Urothelium cell line (cell line): ENCODE measurements around the gene WDR12.
"Not testable (repeated sequence)": the region's sequence is repeated elsewhere in the genome, so short reads cannot be mapped to it uniquely, and the experiment has no call there.

Source experiments
- DNase-seq: peaks from one replicate; pipeline ENCODE4 v3.0.0; 2011; ENCODE audit warnings: low spot score, mixed read lengths
- FAIRE-seq: peaks from 2 replicates; lab custom pipeline; 2011; peaks lifted over from hg19 to GRCh38; lab: Jason Lieb, UNC

The WDR12 gene

DNA sequence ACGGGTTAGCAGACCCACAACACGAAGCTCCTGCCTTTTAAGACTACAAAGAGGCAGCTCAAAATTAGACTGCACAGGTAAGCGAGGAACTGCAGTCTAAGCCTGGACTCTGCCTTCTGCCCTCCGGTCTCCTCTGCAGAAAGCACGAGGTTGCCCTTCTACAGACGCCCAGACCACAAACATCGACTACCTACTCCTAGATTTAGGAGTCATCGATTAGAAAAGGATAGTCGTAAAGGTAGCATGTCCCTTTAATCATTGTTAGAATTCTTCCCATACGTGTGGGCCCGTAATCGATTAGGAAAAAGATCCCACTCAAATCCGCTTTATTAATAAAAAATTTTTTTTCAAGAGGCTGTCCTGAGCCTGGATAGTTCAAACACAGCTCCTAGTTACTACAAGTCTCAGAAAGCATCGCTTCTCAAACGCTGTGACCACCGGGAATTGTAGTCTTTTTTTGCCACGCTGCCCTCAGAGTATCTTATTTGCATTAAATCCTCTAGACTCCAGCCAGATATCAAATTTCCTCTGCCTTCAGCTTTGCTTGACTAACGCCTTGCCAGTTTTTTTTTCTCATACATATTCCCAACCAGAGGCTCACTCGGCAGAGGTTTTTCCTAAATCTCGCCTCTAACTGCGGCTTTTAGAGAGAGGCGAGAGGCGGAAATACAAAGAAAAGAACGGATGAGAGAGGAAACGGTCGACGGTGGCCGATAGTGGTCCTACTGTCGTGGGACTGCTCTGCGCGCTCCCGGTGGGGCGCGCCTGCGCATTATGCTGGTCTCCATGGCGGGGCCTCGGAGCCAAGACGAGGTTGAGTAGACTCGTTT, at the start of gene WDR12, which contains the start of gene CARF:
WDR12 (minus strand) TSS at position 162 of the 830 bp plus-strand sequence. CDS start 197 bp downstream, outside the sequence.
CARF (plus strand) TSS at position 764 of the 830 bp plus-strand sequence. CDS start 29,628 bp downstream, outside the sequence.
- FAIRE-seq (no peak), DNase-seq (peak; percentile 91)

DNA sequence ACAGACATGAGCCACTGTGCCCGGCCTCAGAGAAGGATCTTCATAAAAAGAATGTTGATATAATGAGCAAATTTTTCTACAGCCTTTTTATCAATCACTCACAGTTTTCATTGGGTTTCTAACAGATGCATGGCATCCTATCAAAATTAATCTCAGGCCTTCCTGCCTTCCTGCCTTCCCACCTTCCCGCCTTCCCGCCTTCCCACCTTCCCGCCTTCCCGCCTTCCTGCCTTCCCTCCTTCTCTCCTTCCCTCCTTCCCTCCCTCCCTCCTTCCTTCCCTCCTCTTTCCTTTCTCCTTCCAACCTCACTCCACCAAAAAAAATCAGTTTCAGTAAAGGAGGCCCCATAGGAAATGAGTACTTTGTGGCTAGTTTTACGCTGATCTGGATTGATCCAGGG, 49.1 kb upstream of the WDR12 start:
- FAIRE-seq = no peak
- no peak for DNase-seq

DNA sequence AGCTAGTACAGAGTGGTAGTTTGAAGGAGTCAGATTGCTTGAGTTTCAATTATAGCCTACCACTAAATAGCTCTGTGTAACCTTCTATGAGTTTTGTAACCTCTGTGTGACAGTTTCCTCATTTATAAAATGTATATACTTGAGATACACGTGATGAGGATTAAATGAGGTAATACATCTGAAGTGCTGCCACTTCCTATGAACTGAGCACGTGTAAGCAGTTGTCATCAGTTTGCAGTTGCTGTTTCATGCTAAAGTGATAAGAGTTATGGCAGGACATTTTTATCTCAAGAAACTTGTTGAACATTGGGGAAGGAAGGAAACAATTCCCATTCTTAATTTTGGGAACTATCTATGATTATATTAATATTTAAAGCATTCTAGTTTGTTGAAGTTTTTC, 39.1 kb upstream of the WDR12 start:
- no peak for DNase-seq
- no peak for FAIRE-seq

DNA sequence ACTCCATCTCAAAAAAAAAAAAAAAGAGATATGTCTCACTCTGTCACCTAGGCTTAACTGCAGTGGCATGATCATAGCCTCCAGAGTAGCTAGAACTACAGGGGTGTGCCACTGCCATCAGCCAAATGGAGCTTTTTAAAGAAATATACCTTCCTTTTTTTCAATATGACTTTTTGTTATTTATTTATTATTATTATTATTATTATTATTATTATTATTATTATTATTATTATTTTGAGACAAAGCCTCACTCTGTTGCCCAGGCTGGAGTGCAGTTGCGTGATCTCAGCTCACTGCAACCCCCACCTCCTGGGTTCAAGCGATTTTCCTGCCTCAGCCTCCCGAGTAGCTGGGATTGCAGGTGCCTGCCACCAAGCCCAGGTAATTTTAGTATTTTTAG, 37.9 kb upstream of the WDR12 start:
- DNase-seq, FAIRE-seq: not testable (repeated sequence)

DNA sequence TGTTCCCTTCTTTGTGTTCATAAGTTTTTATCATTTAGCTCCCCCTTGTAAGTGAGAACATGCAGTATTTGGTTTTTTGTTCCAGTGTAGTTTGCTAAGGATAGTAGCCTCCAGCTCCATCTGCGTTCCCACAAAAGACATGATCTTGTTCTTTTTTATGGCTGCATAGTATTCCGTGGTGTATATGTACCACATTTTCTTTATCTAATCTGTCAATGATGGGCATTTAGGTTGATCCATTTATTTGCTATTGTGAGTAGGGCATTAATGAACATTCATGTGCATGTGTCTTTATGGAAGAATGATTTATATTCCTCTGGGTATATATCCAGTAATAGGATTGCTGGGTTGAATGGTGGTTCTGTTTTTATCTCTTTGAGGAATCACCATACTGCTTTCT, 34.0 kb upstream of the WDR12 start:
- no peak for FAIRE-seq
- DNase-seq = no peak

DNA sequence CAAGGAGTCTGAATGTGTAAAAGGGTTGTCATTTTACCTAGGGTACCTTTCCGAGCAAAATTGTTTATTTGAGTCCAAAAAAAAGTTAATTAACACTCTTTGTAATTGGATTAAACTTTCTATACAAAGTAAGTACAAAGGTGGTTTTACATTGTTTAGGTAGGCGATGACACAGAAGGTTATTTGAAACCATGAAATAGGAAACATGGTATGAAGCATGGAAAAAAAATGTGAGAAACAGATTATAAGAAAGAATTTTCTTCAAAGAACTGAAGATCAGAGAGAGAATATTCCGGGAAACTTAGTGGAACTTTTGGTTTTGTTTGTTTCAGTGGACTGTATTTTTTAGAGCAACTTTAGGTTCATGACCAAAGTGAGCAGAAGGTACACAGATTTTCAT, 33.3 kb upstream of the WDR12 start:
- DNase-seq = no peak
- FAIRE-seq = no peak

DNA sequence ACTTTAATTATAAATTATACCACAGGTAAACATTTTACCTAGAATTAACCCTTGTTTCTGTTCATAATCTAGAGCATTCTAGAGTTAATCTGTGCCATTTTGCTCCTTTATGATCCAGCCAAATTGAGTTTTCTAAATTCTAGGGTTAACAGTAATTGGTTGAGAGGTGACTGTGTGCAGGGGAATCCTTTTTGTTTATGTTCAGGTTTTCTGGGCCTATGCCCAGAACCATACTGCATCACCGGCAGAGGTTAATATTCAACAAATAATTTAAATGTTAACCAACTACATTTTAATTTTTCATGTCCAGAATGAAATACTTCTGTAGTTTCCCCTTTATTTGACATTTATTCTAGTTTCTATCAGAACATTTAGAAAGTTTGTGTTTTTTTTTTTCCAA, 32.9 kb upstream of the WDR12 start:
- FAIRE-seq = no peak
- no peak for DNase-seq

DNA sequence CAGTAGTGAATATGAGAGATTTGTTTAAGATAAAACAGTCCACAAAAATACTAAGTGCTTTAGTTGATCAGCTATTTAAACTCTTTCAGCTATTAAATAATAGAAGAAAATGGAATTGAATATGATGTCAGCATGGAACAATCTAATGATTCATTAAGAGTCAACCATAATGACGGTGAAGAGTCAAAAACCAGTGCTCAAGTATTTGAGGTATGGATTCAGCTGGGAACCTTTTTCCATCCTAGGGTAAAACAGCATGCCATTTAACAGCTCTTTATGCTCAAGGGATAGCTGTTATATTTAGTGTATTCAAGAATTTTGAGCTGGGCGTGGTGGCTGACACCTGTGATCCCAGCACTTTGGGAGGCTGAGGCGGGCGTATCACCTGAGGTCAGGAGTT, 30.3 kb upstream of the WDR12 start:
- DNase-seq (no peak), FAIRE-seq (no peak)

DNA sequence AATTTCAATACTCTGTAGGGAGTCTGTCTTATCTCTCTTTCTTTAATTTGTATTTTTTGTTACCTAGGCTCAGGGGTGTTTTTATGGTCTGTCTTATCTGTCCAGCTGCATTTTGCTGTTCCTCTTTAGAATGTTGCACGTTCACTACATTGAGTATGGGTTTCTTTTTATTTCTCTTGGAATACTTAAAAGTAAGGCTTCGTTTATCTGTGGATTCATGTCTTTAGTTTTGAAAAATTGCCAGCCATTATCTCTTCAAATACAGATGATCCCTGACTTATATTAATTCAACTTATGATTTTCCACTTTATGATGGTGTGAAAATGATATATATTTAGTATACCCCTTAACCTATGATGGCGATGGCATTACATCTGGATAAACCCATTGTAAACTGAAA, 27.5 kb upstream of the WDR12 start:
- DNase-seq (no peak), FAIRE-seq (no peak)

DNA sequence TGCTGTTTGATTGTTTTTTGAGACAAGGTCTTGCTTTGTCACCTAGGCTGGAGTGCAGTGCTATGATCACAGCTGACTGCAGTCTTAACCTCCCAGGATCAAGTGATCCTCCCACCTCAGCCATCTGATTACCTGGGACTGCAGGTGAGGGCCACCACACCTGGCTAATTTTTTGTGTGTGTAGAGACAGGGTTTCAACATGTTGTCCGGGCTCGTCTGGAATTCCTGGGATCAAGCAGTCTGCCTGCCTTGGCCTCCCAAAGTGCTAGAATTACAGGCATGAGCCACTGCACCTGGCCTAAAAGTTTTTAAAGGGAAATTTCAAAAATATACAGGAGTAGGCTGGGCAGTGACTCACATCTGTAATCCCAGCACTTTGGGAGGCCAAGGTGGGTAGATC, 23.0 kb upstream of the WDR12 start:
- no peak for FAIRE-seq
- no peak for DNase-seq

DNA sequence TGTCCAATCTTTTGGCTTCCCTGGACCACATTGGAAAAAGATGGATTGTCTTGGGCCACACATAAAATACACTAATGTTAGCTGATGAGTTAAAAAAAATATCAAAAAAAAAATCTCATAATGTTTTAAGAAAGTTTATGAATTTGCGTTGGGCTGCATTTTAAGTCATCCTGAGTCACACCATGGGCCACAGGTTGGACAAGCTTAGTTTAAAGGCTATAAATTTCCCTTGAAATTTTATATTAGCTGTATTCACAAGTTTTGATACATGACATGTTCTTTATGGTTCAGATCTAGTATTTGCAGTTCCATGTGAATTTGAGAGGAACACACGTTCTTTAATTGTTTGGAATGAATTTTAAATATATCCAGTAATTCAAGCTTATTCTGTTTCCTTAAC, 22.5 kb upstream of the WDR12 start:
- FAIRE-seq (no peak), DNase-seq (no peak)

DNA sequence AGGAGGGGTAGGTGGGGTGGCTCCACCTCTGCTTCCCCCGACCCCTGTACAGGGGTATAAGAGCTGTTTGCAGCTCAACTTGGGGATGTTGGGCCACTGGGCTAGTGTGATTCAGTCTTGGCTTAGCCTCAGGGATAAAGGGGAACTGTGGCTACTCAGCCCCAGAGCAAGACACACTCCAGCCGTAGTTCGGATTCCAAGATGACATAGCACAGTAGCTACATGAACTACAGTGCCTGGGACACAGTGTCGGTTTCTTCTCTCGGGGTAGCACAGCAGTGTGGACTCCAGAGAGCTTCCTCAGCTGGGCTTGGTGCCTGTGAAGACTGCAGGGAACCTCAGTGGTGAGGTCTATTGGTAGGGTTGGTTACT, 21.7 kb upstream of the WDR12 start:
- DNase-seq (no peak), FAIRE-seq (no peak)

DNA sequence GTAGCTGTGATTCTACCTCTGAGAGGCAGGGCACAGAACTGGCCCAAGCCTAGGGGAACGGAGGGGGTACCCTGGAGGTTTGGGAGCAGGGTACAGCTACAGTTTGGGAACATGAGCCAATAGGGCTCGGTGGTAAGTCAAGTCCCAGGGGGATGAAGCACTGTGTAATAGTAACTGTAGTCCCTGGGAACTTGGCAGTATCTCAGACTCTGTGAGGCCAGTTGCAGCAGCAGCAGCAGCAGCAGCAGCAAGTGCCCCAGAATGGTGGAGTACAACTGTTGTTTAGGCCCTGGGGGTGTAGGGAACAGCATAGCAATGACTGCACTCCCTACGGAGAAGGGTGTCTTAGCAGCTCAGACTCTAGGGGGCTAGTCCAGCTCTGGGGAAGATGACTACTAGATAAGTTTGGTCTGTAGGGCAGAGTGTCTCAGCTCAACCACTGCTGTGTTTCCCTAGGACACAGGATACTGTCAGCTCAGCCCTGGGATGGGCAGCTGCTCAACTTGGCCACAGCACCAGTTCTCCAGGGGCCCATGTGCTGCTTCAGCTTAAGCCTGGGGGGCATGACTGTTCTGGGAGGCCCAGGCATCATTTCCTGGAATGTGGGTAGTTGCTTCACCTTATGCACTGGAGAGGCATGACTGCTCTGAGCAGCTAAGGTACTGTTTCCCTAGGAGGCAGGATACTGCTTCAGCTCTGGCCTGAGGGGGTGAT, 21.1 kb upstream of the WDR12 start:
- FAIRE-seq (no peak), DNase-seq (no peak)

DNA sequence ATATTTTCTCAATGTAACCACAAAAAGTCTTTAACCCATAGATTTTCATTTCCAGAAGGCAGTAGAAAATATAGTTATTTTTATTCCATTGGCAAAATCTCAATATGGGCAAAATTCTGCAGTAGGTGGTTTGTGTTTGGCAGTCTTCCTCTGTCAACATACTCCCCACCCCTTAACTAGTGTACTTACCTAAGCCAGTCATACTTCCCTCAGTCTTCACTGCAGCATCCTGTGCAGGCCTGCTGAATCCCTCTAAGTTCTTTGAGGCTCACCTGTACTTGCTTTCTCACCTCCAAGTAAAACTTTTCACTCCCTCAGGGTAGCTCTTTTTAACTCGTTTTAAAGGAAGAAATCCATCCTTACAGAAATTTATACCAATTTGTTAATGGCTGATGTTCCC, 7.4 kb upstream of the WDR12 start:
- DNase-seq (no peak), FAIRE-seq (no peak)

DNA sequence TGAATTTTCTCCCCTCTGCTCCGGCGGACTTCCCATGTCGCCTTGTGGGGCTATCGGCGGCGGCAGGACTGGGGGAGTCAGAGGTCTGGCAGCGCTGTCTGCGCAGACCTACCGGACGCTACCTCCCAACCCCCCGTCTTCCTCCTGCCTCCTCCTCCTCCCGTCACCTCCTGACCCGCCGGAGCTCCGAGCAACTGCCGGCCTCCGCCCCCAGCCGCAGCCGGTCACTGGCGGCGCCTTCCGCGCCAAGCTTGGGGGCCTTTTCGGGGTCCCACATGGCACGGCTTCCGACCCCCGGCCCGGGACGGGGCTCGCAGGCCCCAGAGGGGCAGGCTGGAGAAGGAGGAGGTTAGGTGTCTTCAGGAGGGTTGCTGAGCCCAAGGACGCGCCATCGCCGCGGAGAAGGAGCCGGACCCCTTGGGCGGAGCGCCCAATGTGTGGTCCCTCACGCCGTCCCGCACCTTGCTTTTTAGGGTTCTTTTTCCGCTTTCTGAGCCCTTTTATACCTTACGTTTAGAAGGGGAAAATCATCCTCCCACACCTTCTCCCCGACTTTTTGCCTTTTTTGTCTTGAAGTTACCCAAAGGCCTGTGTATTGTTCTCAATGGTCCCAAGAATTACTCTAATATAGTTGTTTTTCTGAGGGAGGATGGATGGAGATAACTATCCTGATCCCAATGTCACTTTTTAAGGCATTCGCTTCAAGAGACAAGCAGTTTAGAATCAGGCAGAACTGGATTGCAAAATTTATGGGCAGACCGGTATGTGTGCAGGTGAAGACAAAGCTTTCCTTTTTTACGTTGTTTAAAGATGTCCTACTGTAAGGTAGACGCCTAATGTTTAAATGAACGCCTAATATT, 1.1 kb upstream of the WDR12 start:
- FAIRE-seq = not testable (repeated sequence)

DNA sequence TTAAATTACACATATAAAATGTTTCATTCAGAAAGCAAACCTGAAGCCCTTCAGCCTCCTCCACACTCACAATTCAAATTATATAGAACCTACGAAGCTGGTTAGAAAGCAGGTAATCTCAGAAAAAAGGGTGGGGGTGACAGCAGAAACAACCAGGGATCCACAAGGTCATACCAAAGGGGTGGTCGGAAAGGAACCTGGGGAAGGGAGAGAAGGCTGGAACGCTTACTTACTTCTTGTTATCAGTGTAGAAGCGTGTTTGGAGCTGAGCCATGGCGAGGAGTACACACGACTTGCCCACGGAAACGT, 316 bp downstream of the WDR12 start:
- DNase-seq (no peak), FAIRE-seq (no peak)

More for the DNA sequence above, 1.1 kb upstream of the WDR12 start:
- DNase-seq = not testable (repeated sequence)

DNA sequence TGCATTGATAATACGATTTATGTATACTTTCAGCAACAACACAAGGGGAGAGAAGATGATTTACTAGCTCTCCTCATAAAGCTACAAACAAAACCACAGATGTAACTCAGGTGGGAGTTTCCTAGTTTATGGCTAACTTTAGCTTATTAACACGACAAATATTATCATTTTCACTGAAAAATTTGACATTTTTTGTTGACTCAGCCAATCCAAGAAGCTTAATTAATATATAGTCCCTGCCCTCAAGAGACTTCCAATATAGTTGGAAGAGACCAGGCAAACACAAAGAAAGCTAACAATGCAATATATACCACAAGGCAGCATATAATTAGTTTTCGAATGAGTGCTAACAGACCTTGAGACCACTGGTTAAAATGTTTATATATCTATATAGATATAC, 775 bp downstream of the WDR12 start:
- DNase-seq = no peak
- no peak for FAIRE-seq

DNA sequence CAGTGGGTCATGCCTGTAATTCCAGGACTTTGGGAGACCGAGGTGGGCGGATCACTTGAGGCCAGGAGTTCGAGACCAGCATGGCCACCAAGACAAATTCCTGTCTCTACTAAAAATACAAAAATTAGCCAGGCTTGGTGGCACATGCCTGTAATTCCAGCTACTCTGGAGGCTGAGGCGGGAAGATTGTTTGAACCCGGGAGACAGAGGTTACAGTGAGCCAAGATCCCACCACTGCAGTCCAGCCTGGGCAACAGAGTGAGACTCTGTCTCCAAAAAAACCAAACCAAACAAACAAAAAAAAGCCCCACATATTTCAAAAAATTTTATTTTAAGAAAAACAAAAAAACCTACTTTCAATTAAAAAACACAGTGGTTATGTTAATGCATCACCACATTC, 1.2 kb downstream of the WDR12 start:
- FAIRE-seq = not testable (repeated sequence)

DNA sequence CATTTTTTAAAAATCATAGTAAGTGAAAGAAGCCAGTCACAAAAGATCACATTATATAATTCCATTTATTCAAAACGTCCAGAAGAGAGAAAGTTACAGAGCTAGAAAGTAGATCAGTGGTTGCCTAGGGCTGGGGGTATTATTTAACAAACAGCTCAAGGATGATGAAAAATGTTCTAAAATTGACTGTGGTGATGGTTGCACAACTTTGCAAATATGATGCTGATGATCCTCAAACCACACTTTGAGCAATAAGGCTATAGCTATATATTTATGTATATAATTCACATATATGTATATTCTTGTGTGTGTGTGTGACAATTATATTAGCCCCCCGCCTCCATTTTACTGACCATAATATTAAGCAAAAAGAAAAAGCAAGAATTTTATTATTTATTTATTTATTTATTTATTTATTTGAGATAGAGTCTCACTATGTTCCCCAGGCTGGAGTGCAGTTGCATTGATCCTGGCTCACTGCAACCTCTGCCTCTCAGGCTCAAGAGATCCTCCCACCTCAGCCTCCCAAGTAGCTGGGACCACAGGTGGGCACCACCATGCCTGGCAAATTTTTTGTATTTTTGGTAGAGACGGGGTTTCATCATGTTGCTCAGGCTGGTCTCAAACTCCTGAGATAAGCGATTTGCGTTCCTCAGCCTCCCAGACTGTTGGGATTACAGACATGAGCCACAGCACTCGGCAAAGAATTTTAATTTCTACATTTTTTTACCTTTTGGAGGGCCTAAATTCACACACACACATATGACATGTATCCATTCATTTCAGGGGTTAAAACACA, 1.9 kb downstream of the WDR12 start:
- FAIRE-seq = no peak
- no peak for DNase-seq

More for the DNA sequence above, 1.2 kb downstream of the WDR12 start:
- DNase-seq = not testable (repeated sequence)

DNA sequence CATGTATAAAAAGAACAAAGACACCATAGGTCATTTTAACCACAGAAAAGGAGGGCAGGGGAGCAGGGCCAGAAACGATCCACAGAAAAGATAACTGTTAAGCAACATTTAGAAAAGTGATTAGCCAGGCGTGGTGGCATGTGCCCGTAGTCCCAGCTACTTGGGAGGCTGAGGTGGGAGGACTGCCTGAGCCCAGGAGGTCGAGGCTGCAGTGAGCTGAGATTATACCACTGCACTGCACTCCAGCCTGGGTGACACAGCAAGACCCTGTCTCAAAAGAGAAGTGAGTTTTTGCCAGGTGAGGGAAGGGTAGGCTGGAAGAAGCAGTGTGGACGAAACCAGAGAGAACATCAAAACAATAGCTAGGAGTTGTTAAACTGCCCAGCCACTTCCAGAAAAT, 3.3 kb downstream of the WDR12 start:
- FAIRE-seq (no peak), DNase-seq (no peak)
